Activated naive CD8-positive, alpha-beta T cell treated with anti-CD3 and anti-CD28 coated beads, Interleukin-2, amount 10 ng/mL, durations not matched to agents 7 days and 5 days (primary cell): Measurements from ENCODE around the gene NAE1. TPM values are rescaled to one million over a fixed set of nuclear protein-coding genes. Genes with fewer than 3 reads are reported as not detected.

Experiments
- ATAC-seq: fragments of 150-1000 bp; cut with Tn5 transposase; one replicate; pipeline ENCODE4 v1.10.0; 2021; ENCODE audit warnings: low read depth, moderate library complexity
- POLR2A ChIA-PET: fragments of 350-600 bp; sonication (Branson Sonifier 250); formaldehyde crosslinking; loops from one replicate; lab custom pipeline; 2021; ENCODE audit warnings: antibody characterized with exemption; lab: Charles Lee
- DNase-seq: peaks from one replicate; pipeline ENCODE4 v3.0.0; 2021
- H3K27ac Mint-ChIP-seq: one replicate; pipeline ENCODE4 v1.8.0; 2022; ENCODE audit warnings: mild to moderate bottlenecking, mixed read lengths
- H3K27me3 Mint-ChIP-seq: one replicate; pipeline ENCODE4 v1.8.0; 2022; ENCODE audit warnings: mild to moderate bottlenecking, moderate library complexity, mixed read lengths
- H3K36me3 Mint-ChIP-seq: one replicate; pipeline ENCODE4 v1.8.0; 2021; ENCODE audit warnings: mild to moderate bottlenecking, mixed read lengths
- H3K4me1 Mint-ChIP-seq: one replicate; pipeline ENCODE4 v1.8.0; 2021; ENCODE audit warnings: mixed read lengths
- H3K4me3 Mint-ChIP-seq: one replicate; pipeline ENCODE4 v1.8.0; 2022; ENCODE audit warnings: mild to moderate bottlenecking, moderate library complexity, mixed read lengths
- H3K9me3 Mint-ChIP-seq: one replicate; pipeline ENCODE4 v1.8.0; 2021; ENCODE audit warnings: mixed read lengths
- total RNA-seq, 2 experiments: library from RNA; stranded (reverse); gene quantifications; one replicate each; pipeline ENCODE4 v1.2.3, GENCODE V29; 2021

The NAE1 gene
- total RNA-seq, 2 experiments from 2014 or later = 70.7 to 77.0 TPM

GRCh38 chr16:66858740-66859396 is 28.1 kb upstream of the NAE1 start:
- POLR2A ChIA-PET = interaction anchor here (0.7 kb wide), 1 partner anchor 88 kb away, joined by 6 read pairs; no protein-coding TSS in a partner anchor
- no peak overlapping the region for H3K27ac Mint-ChIP-seq
- H3K4me1 Mint-ChIP-seq = no peaks in the 10 kb centered on the region
- no peak for ATAC-seq
- no peak overlapping the region for H3K4me3 Mint-ChIP-seq
- no peaks in the 10 kb centered on the region for H3K36me3 Mint-ChIP-seq
- no peaks in the 10 kb centered on the region for H3K27me3 Mint-ChIP-seq
- no peak for DNase-seq
- no peaks in the 10 kb centered on the region for H3K9me3 Mint-ChIP-seq

- Mint-ChIP-seq H3K4me1 (peaks cover 2% of the 10 kb centered on the region), H3K4me3 (no peak overlapping the region), H3K27ac (no peak overlapping the region), H3K9me3 (no peaks in the 10 kb centered on the region), H3K27me3 (no peaks in the 10 kb centered on the region), H3K36me3 (no peaks in the 10 kb centered on the region)
- DNase-seq = no peak
- no peak for ATAC-seq
- POLR2A ChIA-PET = interaction anchor here (1.3 kb wide), 1 partner anchor 107 kb away, joined by 3 read pairs; no protein-coding TSS in a partner anchor
Measured at GRCh38 chr16:66857437-66857836, 26.7 kb upstream of the NAE1 start.

- H3K4me3 Mint-ChIP-seq = no peak overlapping the region
- H3K27ac Mint-ChIP-seq = no peak overlapping the region
- no peak for DNase-seq
- H3K27me3 Mint-ChIP-seq = no peaks in the 10 kb centered on the region
- ATAC-seq = no peak
- H3K4me1 Mint-ChIP-seq = peaks cover 2% of the 10 kb centered on the region
- no peaks in the 10 kb centered on the region for H3K36me3 Mint-ChIP-seq
- H3K9me3 Mint-ChIP-seq = no peaks in the 10 kb centered on the region
- POLR2A ChIA-PET = interaction anchor here (1.3 kb wide), 1 partner anchor 106 kb away, joined by 3 read pairs; no protein-coding TSS in a partner anchor
Measured at GRCh38 chr16:66856801-66857200, 26.0 kb upstream of the NAE1 start.

- DNase-seq = no peak
- Mint-ChIP-seq H3K9me3 (no peaks in the 10 kb centered on the region), H3K36me3 (no peaks in the 10 kb centered on the region), H3K4me3 (no peak overlapping the region), H3K27me3 (no peaks in the 10 kb centered on the region), H3K27ac (no peak overlapping the region), H3K4me1 (peaks cover 2% of the 10 kb centered on the region)
- no peak for ATAC-seq
- POLR2A ChIA-PET = interaction anchor here (1.3 kb wide), 1 partner anchor 105 kb away, joined by 3 read pairs; no protein-coding TSS in a partner anchor
Measured at GRCh38 chr16:66856184-66856730, 25.5 kb upstream of the NAE1 start.

GRCh38 chr16:66853261-66854139 is 22.7 kb upstream of the NAE1 start:
- Mint-ChIP-seq H3K36me3 (no peaks in the 10 kb centered on the region), H3K9me3 (no peaks in the 10 kb centered on the region), H3K4me1 (peaks cover 3% of the 10 kb centered on the region), H3K4me3 (no peak overlapping the region), H3K27me3 (peaks cover under 1% of the 10 kb centered on the region), H3K27ac (no peak overlapping the region)
- ATAC-seq (no peak), DNase-seq (no peak)
- POLR2A ChIA-PET = interaction anchor here (0.5 kb wide), 1 partner anchor 50 kb away, joined by 3 read pairs; no protein-coding TSS in a partner anchor

GRCh38 chr16:66851166-66851964 is 20.6 kb upstream of the NAE1 start:
- Mint-ChIP-seq H3K27me3 (peaks cover 5% of the 10 kb centered on the region), H3K9me3 (no peaks in the 10 kb centered on the region), H3K27ac (no peak overlapping the region), H3K4me3 (no peak overlapping the region), H3K36me3 (no peaks in the 10 kb centered on the region), H3K4me1 (peaks cover 10% of the 10 kb centered on the region)
- DNase-seq (no peak), ATAC-seq (no peak)
- POLR2A ChIA-PET = no interaction called here

- POLR2A ChIA-PET = no interaction called here
Measured at GRCh38 chr16:66850115-66850815, 19.5 kb upstream of the NAE1 start.

GRCh38 chr16:66849549-66849948 is 18.8 kb upstream of the NAE1 start:
- ATAC-seq = no peak
- Mint-ChIP-seq H3K4me1 (peaks cover 16% of the 10 kb centered on the region), H3K27ac (no peak overlapping the region), H3K36me3 (no peaks in the 10 kb centered on the region), H3K27me3 (peaks cover 21% of the 10 kb centered on the region), H3K9me3 (no peaks in the 10 kb centered on the region), H3K4me3 (no peak overlapping the region)
- POLR2A ChIA-PET = no interaction called here
- DNase-seq = no peak

More at GRCh38 chr16:66850115-66850815, 19.5 kb upstream of the NAE1 start:
- peaks cover 16% of the 10 kb centered on the region for H3K27me3 Mint-ChIP-seq
- peaks cover 12% of the 10 kb centered on the region for H3K4me1 Mint-ChIP-seq
- no peaks in the 10 kb centered on the region for H3K9me3 Mint-ChIP-seq
- no peak for ATAC-seq
- no peak for DNase-seq
- no peaks in the 10 kb centered on the region for H3K36me3 Mint-ChIP-seq
- H3K27ac Mint-ChIP-seq = no peak overlapping the region
- H3K4me3 Mint-ChIP-seq = no peak overlapping the region

GRCh38 chr16:66849021-66849420 is 18.2 kb upstream of the NAE1 start:
- ATAC-seq = no peak
- POLR2A ChIA-PET = no interaction called here
- no peak for DNase-seq
- Mint-ChIP-seq H3K4me3 (no peak overlapping the region), H3K27me3 (peaks cover 22% of the 10 kb centered on the region), H3K4me1 (peaks cover 16% of the 10 kb centered on the region), H3K9me3 (no peaks in the 10 kb centered on the region), H3K27ac (no peak overlapping the region), H3K36me3 (no peaks in the 10 kb centered on the region)

- no peak for ATAC-seq
- Mint-ChIP-seq H3K36me3 (no peaks in the 10 kb centered on the region), H3K27me3 (peaks cover 30% of the 10 kb centered on the region), H3K4me3 (peak overlapping the region; percentile 7), H3K27ac (peak overlapping the region; percentile 22), H3K9me3 (no peaks in the 10 kb centered on the region), H3K4me1 (peaks cover 19% of the 10 kb centered on the region)
- DNase-seq = no peak
- POLR2A ChIA-PET = no interaction called here
Measured at GRCh38 chr16:66848172-66848571, 17.4 kb upstream of the NAE1 start.

- H3K4me3 Mint-ChIP-seq = no peak overlapping the region
- H3K9me3 Mint-ChIP-seq = no peaks in the 10 kb centered on the region
- H3K27me3 Mint-ChIP-seq = peaks cover 36% of the 10 kb centered on the region
- no peak overlapping the region for H3K27ac Mint-ChIP-seq
- no peaks in the 10 kb centered on the region for H3K36me3 Mint-ChIP-seq
- DNase-seq (no peak), ATAC-seq (no peak)
- peaks cover 17% of the 10 kb centered on the region for H3K4me1 Mint-ChIP-seq
- POLR2A ChIA-PET = no interaction called here
Measured at GRCh38 chr16:66847533-66848067, 16.8 kb upstream of the NAE1 start.

- Mint-ChIP-seq H3K36me3 (no peaks in the 10 kb centered on the region), H3K4me3 (no peak overlapping the region), H3K27ac (no peak overlapping the region), H3K27me3 (peaks cover 42% of the 10 kb centered on the region), H3K9me3 (no peaks in the 10 kb centered on the region), H3K4me1 (peaks cover 17% of the 10 kb centered on the region)
- no peak for DNase-seq
- no peak for ATAC-seq
- POLR2A ChIA-PET = interaction anchor here (0.6 kb wide), 1 partner anchor 21 kb away, joined by 4 read pairs; no protein-coding TSS in a partner anchor
Measured at GRCh38 chr16:66846831-66847230, 16.1 kb upstream of the NAE1 start.
